Adrenal gland (tissue), 12 donors: ENCODE measurements around the gene AP3B2. TPM values are rescaled to one million over a fixed set of nuclear protein-coding genes. Genes with fewer than 3 reads are reported as not detected.
"Not testable (repeated sequence)": the region's sequence is repeated elsewhere in the genome, so short reads cannot be mapped to it uniquely, and the experiment has no call there.

Source experiments
- DNase-seq, 7 donors: peaks; one replicate each; pipeline ENCODE4 v3.0.0-alpha.2; 2019 to 2020
- H3K27ac ChIP-seq, 5 donors: fragments of 200-600 bp; sonication (generic) in 4 of 5; 1 replicate in 3 of 5; 2 replicates in 2 of 5; pipeline versions ENCODE4 v1.5.1 to v1.8.0; 2016 to 2020; ENCODE audit warnings: mild to moderate bottlenecking in 1 of 5
- H3K27me3 ChIP-seq: fragments of 200-600 bp; 2 replicates; pipeline ENCODE4 v1.8.0; 2021
- H3K36me3 ChIP-seq, 2 donors: fragments of 200-600 bp; replicated peaks in 1 of 2; 1 replicate in 1 of 2; 2 replicates in 1 of 2; pipeline versions ENCODE4 v1.5.1 to v1.8.0; 2018 to 2022
- H3K4me1 ChIP-seq, 2 donors: fragments of 200-600 bp; replicated peaks in 1 of 2; 1 replicate in 1 of 2; 2 replicates in 1 of 2; pipeline versions ENCODE4 v1.5.1 to v1.8.0; 2018 to 2021
- H3K4me3 ChIP-seq, 4 donors: fragments of 200-600 bp; sonication (generic) in 3 of 4; one replicate each; pipeline ENCODE4 v1.5.1; 2016 to 2018
- H3K9me3 ChIP-seq, 3 donors: fragments of 200-600 bp; sonication (generic) in 1 of 3; replicated peaks in 1 of 3; 1 replicate in 2 of 3; 2 replicates in 1 of 3; pipeline versions ENCODE4 v1.5.1 to v1.8.0; 2016 to 2021
- POLR2A ChIP-seq, 2 donors: fragments of 450-650 bp; IDR thresholded peaks; one replicate each; pipeline ENCODE4 v1.6.1; 2017; ENCODE audit warnings: antibody characterized with exemption in 2 of 2, mild to moderate bottlenecking in 2 of 2, moderate library complexity in 1 of 2
- WGBS, 4 donors: extraction: QIAGEN DNeasy Blood & Tissue Kit in 2 of 4; methylation state at CpG; one replicate each; pipeline versions ENCODE4 v1.1.5 to v1.1.7; 2013 to 2017; 5-methylcytosine and 5-hydroxymethylcytosine counted together
- intact Hi-C, 2 donors: fragments of 100-400 bp; cut with DNase I; formaldehyde crosslinking; loops; one replicate each; pipeline versions ENCODE4 v1.14.1 to v1.15.0; 2022 to 2023
- polyA plus RNA-seq, 3 donors: library from polyadenylated mRNA; stranded (reverse); fragments of 200-250 nt in 2 of 3; fragments of 350-450 nt in 1 of 3; fragmentation: Illumina TruSeq in 1 of 3; extraction: RNeasy Lipid Tissue Mini Kit (QIAGEN cat#74804) in 1 of 3; gene quantifications; one replicate each; pipeline ENCODE4 v1.2.3, GENCODE V29; 2013 to 2014
- total RNA-seq, 9 donors: library from RNA; depleted of rRNA in 4 of 9; stranded (reverse); fragments of >200 nt in 4 of 9; fragments of 120-200 nt in 1 of 9; fragmentation: NEBNext Ultra II Directional in 1 of 9; extraction: Animal tissue kit (Norgen Biotek cat#: 25700) in 1 of 9; gene quantifications; one replicate each; pipeline versions ENCODE4 v1.1.0 to v1.2.4, GENCODE V29; 2013 to 2023
- TF ChIP-seq, protein P1 (sequence below), 6 experiments: fragments of 450-650 bp in 4 of 6; fragments of 200-600 bp in 2 of 6; sonication (generic) in 1 of 6; IDR thresholded peaks; 1 replicate in 5 of 6; 2 replicates in 1 of 6; pipeline versions ENCODE4 v1.5.1 to v1.8.0; 2016 to 2021; ENCODE audit warnings: antibody characterized with exemption in 6 of 6, mild to moderate bottlenecking in 2 of 6, moderate library complexity in 1 of 6
- donor health status: healthy with polysubstance abuse.
- donor health status: Bipolar disorder and iron deficiency.
- donor health status: DM: yes; HTN: yes; CAD: no.
- donor health status: DM: no; HTN: no; CAD: no.
- donor health status: DM: no; HTN: no; CAD: no.
- donor health status: DM: yes; HTN: yes; CAD: no.

Gene AP3B2
- total and polyA plus RNA-seq, 12 donors = 0.54 to 28.9 (median 4.4) TPM

DNA sequence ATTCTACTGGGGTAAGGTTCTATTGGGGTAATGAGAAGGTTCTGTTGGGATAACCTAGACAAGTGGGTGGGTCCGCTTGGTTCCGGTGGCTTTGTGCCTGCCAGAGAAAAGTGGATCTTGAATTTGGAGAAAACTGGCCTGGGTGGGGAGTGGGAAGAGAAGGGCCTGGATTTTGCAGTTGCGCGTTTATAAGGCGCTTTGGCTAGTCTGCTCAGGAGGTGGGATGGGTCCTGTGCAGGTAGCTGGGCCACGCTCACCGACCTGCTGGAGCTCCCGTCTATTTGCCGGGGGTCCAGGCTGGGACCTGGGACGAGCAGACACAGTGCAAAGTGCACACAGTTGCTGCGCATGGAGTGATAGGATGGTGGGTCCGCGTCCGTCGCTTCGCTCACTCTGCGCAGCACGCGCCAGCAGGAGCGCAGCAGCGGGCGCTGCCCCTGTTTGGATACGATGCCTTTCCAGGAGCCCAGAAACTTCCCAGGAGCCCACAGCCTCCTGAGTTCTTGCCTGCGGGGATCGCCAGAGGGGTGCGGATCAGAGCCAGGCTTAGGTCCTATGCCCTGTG, 1.3 kb upstream of the AP3B2 start:
- TF ChIP-seq, protein P1, sequence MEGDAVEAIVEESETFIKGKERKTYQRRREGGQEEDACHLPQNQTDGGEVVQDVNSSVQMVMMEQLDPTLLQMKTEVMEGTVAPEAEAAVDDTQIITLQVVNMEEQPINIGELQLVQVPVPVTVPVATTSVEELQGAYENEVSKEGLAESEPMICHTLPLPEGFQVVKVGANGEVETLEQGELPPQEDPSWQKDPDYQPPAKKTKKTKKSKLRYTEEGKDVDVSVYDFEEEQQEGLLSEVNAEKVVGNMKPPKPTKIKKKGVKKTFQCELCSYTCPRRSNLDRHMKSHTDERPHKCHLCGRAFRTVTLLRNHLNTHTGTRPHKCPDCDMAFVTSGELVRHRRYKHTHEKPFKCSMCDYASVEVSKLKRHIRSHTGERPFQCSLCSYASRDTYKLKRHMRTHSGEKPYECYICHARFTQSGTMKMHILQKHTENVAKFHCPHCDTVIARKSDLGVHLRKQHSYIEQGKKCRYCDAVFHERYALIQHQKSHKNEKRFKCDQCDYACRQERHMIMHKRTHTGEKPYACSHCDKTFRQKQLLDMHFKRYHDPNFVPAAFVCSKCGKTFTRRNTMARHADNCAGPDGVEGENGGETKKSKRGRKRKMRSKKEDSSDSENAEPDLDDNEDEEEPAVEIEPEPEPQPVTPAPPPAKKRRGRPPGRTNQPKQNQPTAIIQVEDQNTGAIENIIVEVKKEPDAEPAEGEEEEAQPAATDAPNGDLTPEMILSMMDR (IDR thresholded peaks at IDR 0.05) = no peak
- no peak for TF ChIP-seq POLR2A (IDR thresholded peaks at IDR 0.05)
- 95 to 96% (median 95%) methylated on average over 18 to 26 of the region's 26 CpGs for WGBS, 4 donors
- peak in 1 of 7 donors; percentile 44 for DNase-seq
- H3K27ac ChIP-seq = no peak overlapping the region
- no peaks in the 10 kb centered on the region for H3K36me3 ChIP-seq
- intact Hi-C loops = no loop called here
- peaks cover 4 to 6% of the 10 kb centered on the region in 2 donors for H3K4me1 ChIP-seq
- H3K4me3 ChIP-seq = no peak overlapping the region
- H3K27me3 ChIP-seq = no peaks in the 10 kb centered on the region
- H3K9me3 ChIP-seq = no peaks in the 10 kb centered on the region

DNA sequence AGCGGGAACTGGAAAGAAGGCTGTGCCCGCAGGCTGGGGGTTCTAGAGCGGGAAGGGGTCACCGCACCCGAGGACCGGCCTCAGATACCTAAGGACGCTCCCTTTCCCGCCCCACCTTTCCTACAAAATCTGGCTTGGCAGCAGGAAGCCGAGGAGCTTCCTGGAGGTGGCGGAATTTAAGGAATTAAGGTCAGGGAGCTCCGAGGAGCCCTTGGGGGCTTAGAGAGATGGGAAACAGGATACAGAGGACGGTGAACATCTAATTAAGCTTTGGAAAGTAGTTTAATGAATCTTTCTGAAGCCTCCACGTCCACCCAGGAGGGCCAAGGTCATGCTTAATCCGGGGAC, 507 bp upstream of the AP3B2 start:
- WGBS, 4 donors = 9 to 17% (median 13%) methylated on average over 8 to 14 of the region's 14 CpGs
- intact Hi-C loops = no loop called here
- Histone ChIP-seq H3K4me3 (peak overlapping the region in 3 of 4 donors; percentile 39 to 83 (median 79)), H3K27me3 (no peaks in the 10 kb centered on the region), H3K9me3 (no peaks in the 10 kb centered on the region), H3K27ac (peak overlapping the region in 2 of 5 donors; percentile 64), H3K36me3 (no peaks in the 10 kb centered on the region), H3K4me1 (peaks cover 4 to 6% of the 10 kb centered on the region in 2 donors)
- TF ChIP-seq, protein P1 (IDR thresholded peaks at IDR 0.05) = no peak
- no peak for TF ChIP-seq POLR2A (IDR thresholded peaks at IDR 0.05)
- DNase-seq = no peak

DNA sequence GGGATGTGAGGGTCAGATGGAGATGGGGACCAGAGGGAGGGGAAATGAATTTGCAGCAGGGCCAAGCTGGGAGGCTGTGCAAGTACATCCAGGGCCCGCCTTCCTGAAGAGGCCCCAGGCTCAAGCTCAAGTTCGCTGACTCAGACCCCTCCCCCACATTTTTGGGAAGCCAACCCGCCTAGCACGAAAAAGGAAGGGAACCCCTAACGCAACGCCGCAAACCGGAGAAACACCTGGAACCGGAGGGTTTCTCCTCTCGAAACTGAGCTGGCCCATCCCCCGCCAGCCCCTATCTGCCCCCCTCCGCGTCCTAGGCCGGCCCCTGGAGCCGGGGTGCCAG, 624 bp downstream of the AP3B2 start:
- Histone ChIP-seq H3K4me3 (peak overlapping the region in 2 of 4 donors; percentile 14 to 79), H3K27me3 (no peaks in the 10 kb centered on the region), H3K27ac (peak overlapping the region in 1 of 5 donors; percentile 64), H3K4me1 (peaks cover 4 to 6% of the 10 kb centered on the region in 2 donors), H3K36me3 (no peaks in the 10 kb centered on the region), H3K9me3 (no peaks in the 10 kb centered on the region)
- TF ChIP-seq POLR2A (IDR thresholded peaks at IDR 0.05) = no peak
- TF ChIP-seq, protein P1 (IDR thresholded peaks at IDR 0.05) = no peak
- WGBS, 4 donors = 0 to 20% (median 4%) methylated on average over 1 to 15 of the region's 15 CpGs
- peak in 4 of 7 donors; percentile 21 to 48 (median 31) for DNase-seq
- intact Hi-C loops = loop anchor here in 1 of 2 donors (10.0 kb wide), 1 partner anchor 164 kb away; the partner anchor contains the start of gene RPS17

DNA sequence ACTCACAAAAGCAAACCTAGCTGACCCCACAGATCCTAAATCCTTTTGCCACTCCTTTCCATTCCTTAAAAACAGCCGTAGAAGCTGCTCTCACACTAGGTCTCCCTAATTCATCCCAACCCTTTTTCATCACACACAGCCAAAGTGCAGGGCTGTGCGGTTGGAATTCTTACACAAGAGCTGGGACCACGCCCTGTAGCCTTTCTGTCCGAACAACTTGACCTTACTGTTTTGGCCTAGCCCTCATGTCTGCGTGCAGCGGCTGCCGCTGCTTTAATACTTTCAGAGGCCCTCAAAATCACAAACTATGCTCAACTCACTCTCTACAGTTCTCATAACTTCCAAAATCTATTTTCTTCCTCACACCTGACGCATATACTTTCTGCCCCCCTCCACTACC, 3.8 kb downstream of the AP3B2 start:
- H3K27me3 ChIP-seq, H3K9me3 ChIP-seq, H3K36me3 ChIP-seq, H3K4me1 ChIP-seq, H3K4me3 ChIP-seq, H3K27ac ChIP-seq: not testable (repeated sequence)
- intact Hi-C loops = loop anchor here in 1 of 2 donors (10.0 kb wide), 1 partner anchor 161 kb away; the partner anchor contains the start of gene RPS17
- DNase-seq = peak in 1 of 7 donors; percentile 9
- WGBS, 4 donors = 90 to 97% (median 91%) methylated on average over 8 of the region's 8 CpGs

DNA sequence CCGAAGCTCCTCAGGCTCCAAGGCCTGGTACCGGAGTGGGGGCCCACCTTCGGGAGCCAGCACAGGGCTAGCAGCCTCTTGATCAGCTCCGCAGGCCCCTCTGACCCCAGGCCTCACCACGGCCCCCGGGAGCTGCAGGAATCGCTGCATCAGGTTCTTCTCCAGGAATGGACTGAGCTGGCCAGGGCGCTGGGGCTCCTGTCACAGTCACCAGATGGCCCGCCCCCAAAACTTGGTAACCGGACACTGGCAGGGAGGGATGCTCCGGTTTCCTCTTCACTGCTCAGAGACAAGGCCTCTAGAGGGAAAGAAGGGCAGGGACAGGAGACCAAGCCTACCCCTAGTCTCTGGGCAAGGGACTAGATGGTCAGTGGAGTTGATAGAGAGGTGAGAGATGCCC, 9.9 kb downstream of the AP3B2 start:
- WGBS, 4 donors = 54 to 72% (median 61%) methylated on average over 5 to 11 of the region's 11 CpGs
- intact Hi-C loops = loop anchor here in 1 of 2 donors (10.0 kb wide), 1 partner anchor 155 kb away; the partner anchor contains the start of gene RPS17
- Histone ChIP-seq H3K4me1 (no peaks in the 10 kb centered on the region), H3K27ac (no peak overlapping the region), H3K9me3 (no peaks in the 10 kb centered on the region), H3K27me3 (no peaks in the 10 kb centered on the region), H3K36me3 (no peaks in the 10 kb centered on the region), H3K4me3 (no peak overlapping the region)
- DNase-seq = peak in 2 of 7 donors; percentile 12 to 24
- no peak for TF ChIP-seq POLR2A (IDR thresholded peaks at IDR 0.05)
- TF ChIP-seq, protein P1 (IDR thresholded peaks at IDR 0.05) = no peak
